GM12865 (cell line): ENCODE measurements around the gene FAM83F.

Experiments used
- DNase-seq: peaks from one replicate; pipeline ENCODE4 v3.0.0; 2010; ENCODE audit warnings: low read depth
- H3K4me3 ChIP-seq: 2 replicates; pipeline ENCODE4 v1.5.1; 2011; ENCODE audit warnings: mild to moderate bottlenecking, low read depth, low read length, control low read depth
- TF ChIP-seq, protein P1 (sequence below): IDR thresholded peaks from 2 replicates; pipeline ENCODE4 v1.5.1; 2011; ENCODE audit warnings: low read length, control low read depth, low read depth, inconsistent platforms; ENCODE audit not compliant: insufficient read depth; ENCODE audit errors: missing control alignments

FAM83F gene

GRCh38 chr22:39958949-39959639 is 35.7 kb upstream of the FAM83F start:
- TF ChIP-seq, protein P1, sequence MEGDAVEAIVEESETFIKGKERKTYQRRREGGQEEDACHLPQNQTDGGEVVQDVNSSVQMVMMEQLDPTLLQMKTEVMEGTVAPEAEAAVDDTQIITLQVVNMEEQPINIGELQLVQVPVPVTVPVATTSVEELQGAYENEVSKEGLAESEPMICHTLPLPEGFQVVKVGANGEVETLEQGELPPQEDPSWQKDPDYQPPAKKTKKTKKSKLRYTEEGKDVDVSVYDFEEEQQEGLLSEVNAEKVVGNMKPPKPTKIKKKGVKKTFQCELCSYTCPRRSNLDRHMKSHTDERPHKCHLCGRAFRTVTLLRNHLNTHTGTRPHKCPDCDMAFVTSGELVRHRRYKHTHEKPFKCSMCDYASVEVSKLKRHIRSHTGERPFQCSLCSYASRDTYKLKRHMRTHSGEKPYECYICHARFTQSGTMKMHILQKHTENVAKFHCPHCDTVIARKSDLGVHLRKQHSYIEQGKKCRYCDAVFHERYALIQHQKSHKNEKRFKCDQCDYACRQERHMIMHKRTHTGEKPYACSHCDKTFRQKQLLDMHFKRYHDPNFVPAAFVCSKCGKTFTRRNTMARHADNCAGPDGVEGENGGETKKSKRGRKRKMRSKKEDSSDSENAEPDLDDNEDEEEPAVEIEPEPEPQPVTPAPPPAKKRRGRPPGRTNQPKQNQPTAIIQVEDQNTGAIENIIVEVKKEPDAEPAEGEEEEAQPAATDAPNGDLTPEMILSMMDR: no peak
- H3K4me3 ChIP-seq: no peak overlapping the region

GRCh38 chr22:39959640-39960447 is 34.9 kb upstream of the FAM83F start, which contains the start of gene TMA7B:
TSS of gene TMA7B (plus strand) at chr22:39960397. CDS start at chr22:39964375, 3,978 bp downstream.
- no peak for DNase-seq
- TF ChIP-seq, protein P1: no peak
- H3K4me3 ChIP-seq: no peak within 1 kb of the TSS

More at GRCh38 chr22:39958949-39959639, 35.7 kb upstream of the FAM83F start:
- DNase-seq: no peak

- DNase-seq: peak; percentile 97
- no peak overlapping the region for H3K4me3 ChIP-seq
- TF ChIP-seq, protein P1: no peak
These were observed 33.7 kb upstream of the FAM83F start for GRCh38 chr22:39960791-39961746.

DNA sequence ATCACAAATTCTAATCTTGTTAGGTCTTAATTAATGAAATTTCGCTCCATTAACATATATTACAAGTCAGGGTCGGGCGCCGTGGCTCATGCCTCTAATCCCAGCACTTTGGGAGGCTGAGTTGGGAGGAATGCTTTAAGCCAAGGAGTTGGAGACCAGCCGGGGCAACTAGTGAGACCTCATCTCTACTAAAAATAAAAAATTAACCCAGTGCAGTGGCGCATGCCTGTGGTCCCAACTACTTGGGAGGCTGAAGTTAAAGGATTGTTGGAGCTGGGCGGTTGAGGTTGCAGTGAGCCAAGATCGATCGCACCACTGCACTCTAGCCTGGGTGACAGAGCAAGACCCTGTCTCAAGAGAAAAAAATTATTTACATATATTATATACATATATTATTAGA is 32.7 kb upstream of the FAM83F start:
- DNase-seq: no peak
- H3K4me3 ChIP-seq: no peak overlapping the region
- TF ChIP-seq, protein P1: no peak

DNA sequence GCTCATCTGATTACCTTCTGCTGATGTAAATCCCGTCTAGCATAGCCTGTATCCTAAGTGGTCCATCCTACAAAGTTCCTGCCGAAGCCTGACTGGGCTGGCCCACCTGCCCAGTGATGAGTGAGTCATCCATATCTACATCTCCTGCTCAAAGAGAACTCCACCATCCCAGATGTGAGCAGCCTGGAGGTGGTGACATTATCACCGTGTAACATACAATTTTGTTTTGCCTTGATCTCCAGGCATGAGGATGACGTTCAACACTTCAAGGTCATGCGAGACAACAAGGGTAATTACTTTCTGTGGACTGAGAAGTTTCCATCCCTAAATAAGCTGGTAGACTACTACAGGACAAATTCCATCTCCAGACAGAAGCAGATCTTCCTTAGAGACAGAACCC is 29.0 kb upstream of the FAM83F start:
- TF ChIP-seq, protein P1: no peak
- H3K4me3 ChIP-seq: no peak overlapping the region
- no peak for DNase-seq

DNA sequence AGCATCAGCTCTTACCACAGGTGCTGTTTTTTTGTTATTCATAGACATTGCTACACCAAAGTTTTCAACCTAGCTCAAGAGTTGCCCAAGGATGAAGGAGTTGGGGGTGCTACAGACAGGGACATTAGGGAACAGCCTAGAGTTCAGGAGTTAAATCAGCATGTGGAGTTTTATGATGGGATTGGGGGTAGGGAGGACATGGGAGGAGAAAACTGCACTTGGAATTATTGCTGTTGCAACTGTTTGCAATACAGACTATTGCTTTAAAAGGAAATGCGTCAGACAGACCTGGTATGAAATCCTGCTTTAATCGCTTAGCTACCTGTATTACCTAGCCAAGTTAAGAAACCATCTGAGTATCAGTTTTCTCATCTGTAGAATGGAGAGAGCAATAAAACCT is 28.3 kb upstream of the FAM83F start:
- TF ChIP-seq, protein P1: no peak
- no peak overlapping the region for H3K4me3 ChIP-seq
- DNase-seq: no peak
